ENCODE measurements around the gene ELFN1. TPM values are rescaled to one million over a fixed set of nuclear protein-coding genes. Genes with fewer than 3 reads are reported as not detected.

The ELFN1 gene
- total and polyA plus RNA-seq, 10 of the 15 experiments (the other 5 are each of a cell fraction or from before 2014, with no cell fraction given), result 0.04 TPM; not detected in 9

DNA sequence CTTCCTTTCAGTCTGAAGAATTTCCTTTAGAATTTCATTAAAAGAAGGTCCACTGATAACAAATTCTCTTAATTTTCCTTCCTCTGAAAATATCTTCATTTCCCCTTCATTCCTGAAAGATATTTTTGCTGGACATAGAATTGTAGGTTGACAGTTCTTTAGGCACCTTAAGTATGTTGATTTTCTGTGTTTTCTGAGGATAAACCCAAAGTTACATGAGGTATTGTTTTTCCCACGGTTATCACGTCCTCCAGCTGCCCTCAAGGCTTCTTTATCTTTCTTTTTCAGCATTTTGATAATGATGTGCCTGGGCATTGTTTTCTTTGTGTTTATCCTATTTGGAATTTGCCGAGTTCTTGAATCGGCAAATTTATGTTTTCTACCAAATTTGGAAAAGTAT, 105.3 kb downstream of the ELFN1 start:
- TF ChIP-seq EED (IDR thresholded peaks at IDR 0.05; ENCODE audit: low read depth), result no peak
- TF ChIP-seq ASH2L (IDR thresholded peaks at IDR 0.05; ENCODE audit: borderline replicate concordance, low read depth), result no peak
- TF ChIP-seq MYB (IDR thresholded peaks at IDR 0.05; ENCODE audit: borderline replicate concordance, low read depth, low read length), result no peak
- TF ChIP-seq, protein P1, sequence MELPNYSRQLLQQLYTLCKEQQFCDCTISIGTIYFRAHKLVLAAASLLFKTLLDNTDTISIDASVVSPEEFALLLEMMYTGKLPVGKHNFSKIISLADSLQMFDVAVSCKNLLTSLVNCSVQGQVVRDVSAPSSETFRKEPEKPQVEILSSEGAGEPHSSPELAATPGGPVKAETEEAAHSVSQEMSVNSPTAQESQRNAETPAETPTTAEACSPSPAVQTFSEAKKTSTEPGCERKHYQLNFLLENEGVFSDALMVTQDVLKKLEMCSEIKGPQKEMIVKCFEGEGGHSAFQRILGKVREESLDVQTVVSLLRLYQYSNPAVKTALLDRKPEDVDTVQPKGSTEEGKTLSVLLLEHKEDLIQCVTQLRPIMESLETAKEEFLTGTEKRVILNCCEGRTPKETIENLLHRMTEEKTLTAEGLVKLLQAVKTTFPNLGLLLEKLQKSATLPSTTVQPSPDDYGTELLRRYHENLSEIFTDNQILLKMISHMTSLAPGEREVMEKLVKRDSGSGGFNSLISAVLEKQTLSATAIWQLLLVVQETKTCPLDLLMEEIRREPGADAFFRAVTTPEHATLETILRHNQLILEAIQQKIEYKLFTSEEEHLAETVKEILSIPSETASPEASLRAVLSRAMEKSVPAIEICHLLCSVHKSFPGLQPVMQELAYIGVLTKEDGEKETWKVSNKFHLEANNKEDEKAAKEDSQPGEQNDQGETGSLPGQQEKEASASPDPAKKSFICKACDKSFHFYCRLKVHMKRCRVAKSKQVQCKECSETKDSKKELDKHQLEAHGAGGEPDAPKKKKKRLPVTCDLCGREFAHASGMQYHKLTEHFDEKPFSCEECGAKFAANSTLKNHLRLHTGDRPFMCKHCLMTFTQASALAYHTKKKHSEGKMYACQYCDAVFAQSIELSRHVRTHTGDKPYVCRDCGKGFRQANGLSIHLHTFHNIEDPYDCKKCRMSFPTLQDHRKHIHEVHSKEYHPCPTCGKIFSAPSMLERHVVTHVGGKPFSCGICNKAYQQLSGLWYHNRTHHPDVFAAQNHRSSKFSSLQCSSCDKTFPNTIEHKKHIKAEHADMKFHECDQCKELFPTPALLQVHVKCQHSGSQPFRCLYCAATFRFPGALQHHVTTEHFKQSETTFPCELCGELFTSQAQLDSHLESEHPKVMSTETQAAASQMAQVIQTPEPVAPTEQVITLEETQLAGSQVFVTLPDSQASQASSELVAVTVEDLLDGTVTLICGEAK (IDR thresholded peaks at IDR 0.05; ENCODE audit: borderline replicate concordance), result no peak
- TF ChIP-seq SUPT20H (IDR thresholded peaks at IDR 0.05; ENCODE audit: borderline replicate concordance, control insufficient read depth, low read depth, low read length), result no peak
- TF ChIP-seq SRF (IDR thresholded peaks at IDR 0.05; ENCODE audit: low read depth in 2 of 2, low read length in 2 of 2), result no peak
- TF ChIP-seq SP1 (IDR thresholded peaks at IDR 0.05; ENCODE audit: low read depth, low read length), result no peak
- no peak for TF ChIP-seq MYC (IDR thresholded peaks at IDR 0.05; ENCODE audit: insufficient read depth, insufficient read length, insufficient replicate concordance, low read length, severe bottlenecking)
- no peak for TF ChIP-seq ZNF24 (IDR thresholded peaks at IDR 0.05)
- TF ChIP-seq FOXM1 (IDR thresholded peaks at IDR 0.05; ENCODE audit: low read depth, low read length), result no peak
- TF ChIP-seq, protein P2, sequence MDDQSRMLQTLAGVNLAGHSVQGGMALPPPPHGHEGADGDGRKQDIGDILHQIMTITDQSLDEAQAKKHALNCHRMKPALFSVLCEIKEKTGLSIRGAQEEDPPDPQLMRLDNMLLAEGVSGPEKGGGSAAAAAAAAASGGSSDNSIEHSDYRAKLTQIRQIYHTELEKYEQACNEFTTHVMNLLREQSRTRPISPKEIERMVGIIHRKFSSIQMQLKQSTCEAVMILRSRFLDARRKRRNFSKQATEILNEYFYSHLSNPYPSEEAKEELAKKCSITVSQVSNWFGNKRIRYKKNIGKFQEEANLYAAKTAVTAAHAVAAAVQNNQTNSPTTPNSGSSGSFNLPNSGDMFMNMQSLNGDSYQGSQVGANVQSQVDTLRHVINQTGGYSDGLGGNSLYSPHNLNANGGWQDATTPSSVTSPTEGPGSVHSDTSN (IDR thresholded peaks at IDR 0.05; ENCODE audit: insufficient replicate concordance, low read depth, low read length), result no peak
- TF ChIP-seq, protein P3, sequence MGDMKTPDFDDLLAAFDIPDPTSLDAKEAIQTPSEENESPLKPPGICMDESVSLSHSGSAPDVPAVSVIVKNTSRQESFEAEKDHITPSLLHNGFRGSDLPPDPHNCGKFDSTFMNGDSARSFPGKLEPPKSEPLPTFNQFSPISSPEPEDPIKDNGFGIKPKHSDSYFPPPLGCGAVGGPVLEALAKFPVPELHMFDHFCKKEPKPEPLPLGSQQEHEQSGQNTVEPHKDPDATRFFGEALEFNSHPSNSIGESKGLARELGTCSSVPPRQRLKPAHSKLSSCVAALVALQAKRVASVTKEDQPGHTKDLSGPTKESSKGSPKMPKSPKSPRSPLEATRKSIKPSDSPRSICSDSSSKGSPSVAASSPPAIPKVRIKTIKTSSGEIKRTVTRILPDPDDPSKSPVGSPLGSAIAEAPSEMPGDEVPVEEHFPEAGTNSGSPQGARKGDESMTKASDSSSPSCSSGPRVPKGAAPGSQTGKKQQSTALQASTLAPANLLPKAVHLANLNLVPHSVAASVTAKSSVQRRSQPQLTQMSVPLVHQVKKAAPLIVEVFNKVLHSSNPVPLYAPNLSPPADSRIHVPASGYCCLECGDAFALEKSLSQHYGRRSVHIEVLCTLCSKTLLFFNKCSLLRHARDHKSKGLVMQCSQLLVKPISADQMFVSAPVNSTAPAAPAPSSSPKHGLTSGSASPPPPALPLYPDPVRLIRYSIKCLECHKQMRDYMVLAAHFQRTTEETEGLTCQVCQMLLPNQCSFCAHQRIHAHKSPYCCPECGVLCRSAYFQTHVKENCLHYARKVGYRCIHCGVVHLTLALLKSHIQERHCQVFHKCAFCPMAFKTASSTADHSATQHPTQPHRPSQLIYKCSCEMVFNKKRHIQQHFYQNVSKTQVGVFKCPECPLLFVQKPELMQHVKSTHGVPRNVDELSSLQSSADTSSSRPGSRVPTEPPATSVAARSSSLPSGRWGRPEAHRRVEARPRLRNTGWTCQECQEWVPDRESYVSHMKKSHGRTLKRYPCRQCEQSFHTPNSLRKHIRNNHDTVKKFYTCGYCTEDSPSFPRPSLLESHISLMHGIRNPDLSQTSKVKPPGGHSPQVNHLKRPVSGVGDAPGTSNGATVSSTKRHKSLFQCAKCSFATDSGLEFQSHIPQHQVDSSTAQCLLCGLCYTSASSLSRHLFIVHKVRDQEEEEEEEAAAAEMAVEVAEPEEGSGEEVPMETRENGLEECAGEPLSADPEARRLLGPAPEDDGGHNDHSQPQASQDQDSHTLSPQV (IDR thresholded peaks at IDR 0.05), result no peak
- ChIA-PET CTCF (interaction anchor here (0.7 kb wide), 1 partner anchor 434 kb away, joined by 3 read pairs; no protein-coding TSS in a partner anchor), RAD21 (ENCODE audit: unreplicated experiment) (no interaction called here), POLR2A (no interaction called here), SMC1A (ENCODE audit: uncharacterized antibody, unreplicated experiment) (no interaction called here)
- Histone ChIP-seq H3K27me3 (replicated peaks in 1 of 2; ENCODE audit: control insufficient read depth in 2 of 2, insufficient read depth in 2 of 2, low read length in 1 of 2) (no peaks in the 10 kb centered on the region), H4K20me1 (ENCODE audit: control insufficient read depth, insufficient read depth) (no peaks in the 10 kb centered on the region), H3K4me1 (ENCODE audit: control insufficient read depth, insufficient read depth, low read length) (no peaks in the 10 kb centered on the region), H3K4me3 (no peak overlapping the region), H3K9ac (ENCODE audit: control insufficient read depth, insufficient read depth, low read length) (no peak overlapping the region), H2AFZ (ENCODE audit: control insufficient read depth, low read depth, low read length) (no peak overlapping the region), H3K9me3 (replicated peaks; ENCODE audit: control insufficient read depth, insufficient read depth, low read length) (no peaks in the 10 kb centered on the region; the same call in 2 of the 3 replicates), H3K79me2 (ENCODE audit: control insufficient read depth, insufficient read depth, low read length) (no peaks in the 10 kb centered on the region), H3K36me3 (ENCODE audit: control insufficient read depth in 2 of 2, insufficient read depth in 2 of 2, low read length in 1 of 2) (no peaks in the 10 kb centered on the region), H3K27ac (ENCODE audit: control insufficient read depth, insufficient read depth) (no peak overlapping the region), H3K4me2 (ENCODE audit: control insufficient read depth, insufficient read depth) (no peak overlapping the region)
- ATAC-seq (no peak), DNase-seq (ENCODE audit: low read depth, low spot score) (no peak), FAIRE-seq (no peak)
- intact Hi-C loops (cut with micrococcal nuclease; ENCODE audit: unreplicated experiment), result no loop called here
- 56% methylated on average over 4 of the region's 4 CpGs for WGBS (ENCODE audit: insufficient coverage, insufficient replicate concordance, low lambda C conversion rate, missing lambda C conversion rate)
- BruUV-seq (replicated peaks), result no TSS peak
- in situ Hi-C loops (cut with MboI), result no loop called here

All from GM12878 (cell line).